HepG2 (cell line): ENCODE results near the gene AP4M1. TPM values are rescaled to one million over a fixed set of nuclear protein-coding genes. Genes with fewer than 3 reads are reported as not detected.

ENCODE experiments used
- CBFB ChIP-seq: sonication (generic); formaldehyde crosslinking; IDR thresholded peaks from 2 replicates; pipeline ENCODE4 v1.4.0; 2020; ENCODE audit warnings: missing genetic modification reagents
- ELF1 ChIP-seq: sonication (generic); formaldehyde crosslinking; IDR thresholded peaks from 2 replicates; pipeline ENCODE4 v1.4.0; 2020; ENCODE audit warnings: missing genetic modification reagents
- ERF ChIP-seq: IDR thresholded peaks from 2 replicates; pipeline ENCODE4 v1.6.1; 2018; ENCODE audit warnings: missing biosample characterization, missing genetic modification reagents
- HDAC1 ChIP-seq: sonication (generic); formaldehyde crosslinking; IDR thresholded peaks from 2 replicates; pipeline ENCODE4 v1.5.1; 2020; ENCODE audit warnings: mild to moderate bottlenecking, missing genetic modification reagents
- HNRNPUL1 ChIP-seq: fragments of 200-400 bp; formaldehyde crosslinking; IDR thresholded peaks from 2 replicates; pipeline ENCODE4 v1.6.1; 2017; ENCODE audit warnings: low read depth, mild to moderate bottlenecking, low read length, moderate library complexity
- IKZF4 ChIP-seq: sonication (generic); formaldehyde crosslinking; IDR thresholded peaks from 2 replicates; pipeline ENCODE4 v1.5.1; 2020; ENCODE audit warnings: borderline replicate concordance, mild to moderate bottlenecking, low read depth, missing genetic modification reagents; ENCODE audit errors: not compliant biosample characterization
- NRL ChIP-seq: sonication (generic); formaldehyde crosslinking; IDR thresholded peaks from 2 replicates; pipeline ENCODE4 v1.5.0; 2020; ENCODE audit warnings: missing genetic modification reagents, mild to moderate bottlenecking, moderate library complexity, borderline replicate concordance
- SRF ChIP-seq: IDR thresholded peaks from 2 replicates; pipeline ENCODE4 v1.6.1; 2011; ENCODE audit warnings: mild to moderate bottlenecking, low read depth, low read length, moderate library complexity
- TMF1 ChIP-seq: sonication (generic); formaldehyde crosslinking; IDR thresholded peaks from 2 replicates; pipeline ENCODE4 v1.8.1; 2022; ENCODE audit warnings: low read depth, missing genetic modification reagents
- ZNF296 ChIP-seq: sonication (generic); formaldehyde crosslinking; conservative IDR thresholded peaks from 2 replicates; pipeline ENCODE4 v1.5.0; 2020; ENCODE audit warnings: mild to moderate bottlenecking, missing genetic modification reagents
- ZNF569 ChIP-seq: sonication (generic); formaldehyde crosslinking; IDR thresholded peaks from 2 replicates; pipeline ENCODE4 v1.5.0; 2020; ENCODE audit warnings: mild to moderate bottlenecking, missing genetic modification reagents, moderate library complexity, borderline replicate concordance
- ZNF709 ChIP-seq: sonication (generic); formaldehyde crosslinking; IDR thresholded peaks from 2 replicates; pipeline ENCODE4 v1.5.0; 2020; ENCODE audit warnings: mild to moderate bottlenecking, missing genetic modification reagents
- ZNF777 ChIP-seq: sonication (generic); formaldehyde crosslinking; IDR thresholded peaks from 2 replicates; pipeline ENCODE4 v1.4.0; 2020; ENCODE audit warnings: missing genetic modification reagents
- ZNF790 ChIP-seq: sonication (generic); formaldehyde crosslinking; IDR thresholded peaks from 2 replicates; pipeline ENCODE4 v1.8.0; 2022; ENCODE audit warnings: missing genetic modification reagents, mild to moderate bottlenecking, borderline replicate concordance
- polyA plus RNA-seq, 8 experiments: library from polyadenylated mRNA; depleted of rRNA in 3 of 8; stranded (reverse) in 7 of 8; unstranded in 1 of 8; fragments of >200 nt; fragmentation: Illumina TruSeq in 4 of 8; extraction: Trizol in 4 of 8; gene quantifications; 2 replicates each; pipeline versions ENCODE4 v1.2.1 to v1.2.3, GENCODE V29; 2011 to 2016; ENCODE audit warnings: low read depth in 4 of 8, missing spikeins in 1 of 8, mixed read lengths in 1 of 8; ENCODE audit not compliant: insufficient read depth in 1 of 8
- total RNA-seq, 5 experiments: library from RNA; depleted of rRNA; stranded (reverse); fragments of >200 nt; fragmentation: Illumina TruSeq; extraction: Trizol; gene quantifications; 2 replicates each; pipeline ENCODE4 v1.2.3, GENCODE V29; 2016; ENCODE audit warnings: low read depth in 1 of 5
- TF ChIP-seq, protein P1 (sequence below): sonication (generic); formaldehyde crosslinking; IDR thresholded peaks from 2 replicates; pipeline ENCODE4 v1.5.1; 2020; ENCODE audit warnings: mild to moderate bottlenecking, missing genetic modification reagents, borderline replicate concordance
- TF ChIP-seq, protein P2 (sequence below): sonication (generic); formaldehyde crosslinking; IDR thresholded peaks from 2 replicates; pipeline ENCODE4 v1.5.1; 2020; ENCODE audit warnings: mild to moderate bottlenecking, missing genetic modification reagents, moderate library complexity
- TF ChIP-seq, protein P3 (sequence below): sonication (generic); formaldehyde crosslinking; IDR thresholded peaks from 2 replicates; pipeline ENCODE4 v1.5.0; 2020; ENCODE audit warnings: mild to moderate bottlenecking, missing genetic modification reagents
- TF ChIP-seq, protein P4 (sequence below): IDR thresholded peaks from 2 replicates; pipeline ENCODE4 v1.6.1; 2016; ENCODE audit warnings: missing biosample characterization, missing genetic modification reagents, low read depth

AP4M1 gene
- total and polyA plus RNA-seq, 2 of the 13 experiments (the other 11 are each of a cell fraction or from before 2014, with no cell fraction given): 6.3 to 9.7 TPM

DNA sequence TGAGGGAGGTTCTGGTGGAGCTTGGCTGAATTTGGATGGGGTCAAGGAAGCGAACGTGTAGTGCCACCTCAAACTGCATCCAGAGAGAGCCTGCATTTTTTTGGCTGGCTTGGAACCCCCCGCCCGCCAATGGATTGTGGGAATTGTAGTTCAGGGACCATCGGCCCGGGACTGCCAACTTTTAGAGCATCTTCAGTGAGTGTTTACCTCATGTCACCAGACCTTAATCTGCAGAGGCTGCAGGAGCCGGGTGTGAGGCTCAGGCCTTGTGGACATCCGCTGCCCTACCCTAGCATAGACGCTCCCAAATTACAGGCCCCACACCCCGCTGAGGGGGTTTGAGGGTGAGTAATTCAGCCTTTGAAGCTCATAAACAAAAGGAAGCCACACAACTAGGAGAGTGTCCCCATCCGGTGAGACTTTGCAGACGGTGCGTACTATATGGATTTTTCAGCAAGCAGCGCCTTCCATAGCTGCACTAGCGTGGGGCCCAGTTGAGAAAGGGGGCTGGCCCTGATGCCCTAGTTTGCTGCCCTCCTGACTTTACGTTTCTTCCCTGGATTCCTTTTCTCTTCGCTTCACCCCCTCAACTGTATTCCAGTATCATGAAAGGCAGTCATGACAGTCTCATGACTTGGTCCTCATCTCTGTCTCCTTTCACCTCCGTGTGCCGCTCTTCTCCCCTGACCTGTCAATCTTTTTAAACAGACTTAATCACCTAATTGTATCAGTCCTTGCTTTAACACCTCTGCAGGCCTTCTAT lies 18.7 kb downstream of the AP4M1 start (continued):
- TF ChIP-seq, protein P1, sequence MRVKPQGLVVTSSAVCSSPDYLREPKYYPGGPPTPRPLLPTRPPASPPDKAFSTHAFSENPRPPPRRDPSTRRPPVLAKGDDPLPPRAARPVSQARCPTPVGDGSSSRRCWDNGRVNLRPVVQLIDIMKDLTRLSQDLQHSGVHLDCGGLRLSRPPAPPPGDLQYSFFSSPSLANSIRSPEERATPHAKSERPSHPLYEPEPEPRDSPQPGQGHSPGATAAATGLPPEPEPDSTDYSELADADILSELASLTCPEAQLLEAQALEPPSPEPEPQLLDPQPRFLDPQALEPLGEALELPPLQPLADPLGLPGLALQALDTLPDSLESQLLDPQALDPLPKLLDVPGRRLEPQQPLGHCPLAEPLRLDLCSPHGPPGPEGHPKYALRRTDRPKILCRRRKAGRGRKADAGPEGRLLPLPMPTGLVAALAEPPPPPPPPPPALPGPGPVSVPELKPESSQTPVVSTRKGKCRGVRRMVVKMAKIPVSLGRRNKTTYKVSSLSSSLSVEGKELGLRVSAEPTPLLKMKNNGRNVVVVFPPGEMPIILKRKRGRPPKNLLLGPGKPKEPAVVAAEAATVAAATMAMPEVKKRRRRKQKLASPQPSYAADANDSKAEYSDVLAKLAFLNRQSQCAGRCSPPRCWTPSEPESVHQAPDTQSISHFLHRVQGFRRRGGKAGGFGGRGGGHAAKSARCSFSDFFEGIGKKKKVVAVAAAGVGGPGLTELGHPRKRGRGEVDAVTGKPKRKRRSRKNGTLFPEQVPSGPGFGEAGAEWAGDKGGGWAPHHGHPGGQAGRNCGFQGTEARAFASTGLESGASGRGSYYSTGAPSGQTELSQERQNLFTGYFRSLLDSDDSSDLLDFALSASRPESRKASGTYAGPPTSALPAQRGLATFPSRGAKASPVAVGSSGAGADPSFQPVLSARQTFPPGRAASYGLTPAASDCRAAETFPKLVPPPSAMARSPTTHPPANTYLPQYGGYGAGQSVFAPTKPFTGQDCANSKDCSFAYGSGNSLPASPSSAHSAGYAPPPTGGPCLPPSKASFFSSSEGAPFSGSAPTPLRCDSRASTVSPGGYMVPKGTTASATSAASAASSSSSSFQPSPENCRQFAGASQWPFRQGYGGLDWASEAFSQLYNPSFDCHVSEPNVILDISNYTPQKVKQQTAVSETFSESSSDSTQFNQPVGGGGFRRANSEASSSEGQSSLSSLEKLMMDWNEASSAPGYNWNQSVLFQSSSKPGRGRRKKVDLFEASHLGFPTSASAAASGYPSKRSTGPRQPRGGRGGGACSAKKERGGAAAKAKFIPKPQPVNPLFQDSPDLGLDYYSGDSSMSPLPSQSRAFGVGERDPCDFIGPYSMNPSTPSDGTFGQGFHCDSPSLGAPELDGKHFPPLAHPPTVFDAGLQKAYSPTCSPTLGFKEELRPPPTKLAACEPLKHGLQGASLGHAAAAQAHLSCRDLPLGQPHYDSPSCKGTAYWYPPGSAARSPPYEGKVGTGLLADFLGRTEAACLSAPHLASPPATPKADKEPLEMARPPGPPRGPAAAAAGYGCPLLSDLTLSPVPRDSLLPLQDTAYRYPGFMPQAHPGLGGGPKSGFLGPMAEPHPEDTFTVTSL: no peak
- TF ChIP-seq ZNF777 (CRISPR knock-in tag) (peak; percentile 75), HNRNPUL1 (no peak), ERF (CRISPR knock-in tag) (no peak), IKZF4 (CRISPR knock-in tag) (no peak), ZNF790 (no peak), TMF1 (CRISPR knock-in tag) (no peak), HDAC1 (CRISPR knock-in tag) (no peak), CBFB (CRISPR knock-in tag) (no peak), ELF1 (CRISPR knock-in tag) (no peak), NRL (CRISPR knock-in tag) (no peak), ZNF296 (CRISPR knock-in tag) (0 out of 2 replicates have a peak, but pooled peaks have one; percentile 59), ZNF569 (CRISPR knock-in tag) (no peak), ZNF709 (no peak), SRF (no peak)
- TF ChIP-seq, protein P2, sequence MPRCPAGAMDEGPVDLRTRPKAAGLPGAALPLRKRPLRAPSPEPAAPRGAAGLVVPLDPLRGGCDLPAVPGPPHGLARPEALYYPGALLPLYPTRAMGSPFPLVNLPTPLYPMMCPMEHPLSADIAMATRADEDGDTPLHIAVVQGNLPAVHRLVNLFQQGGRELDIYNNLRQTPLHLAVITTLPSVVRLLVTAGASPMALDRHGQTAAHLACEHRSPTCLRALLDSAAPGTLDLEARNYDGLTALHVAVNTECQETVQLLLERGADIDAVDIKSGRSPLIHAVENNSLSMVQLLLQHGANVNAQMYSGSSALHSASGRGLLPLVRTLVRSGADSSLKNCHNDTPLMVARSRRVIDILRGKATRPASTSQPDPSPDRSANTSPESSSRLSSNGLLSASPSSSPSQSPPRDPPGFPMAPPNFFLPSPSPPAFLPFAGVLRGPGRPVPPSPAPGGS (CRISPR knock-in tag): peak; percentile 9; the same call in 1 of the 2 replicates
- TF ChIP-seq, protein P3, sequence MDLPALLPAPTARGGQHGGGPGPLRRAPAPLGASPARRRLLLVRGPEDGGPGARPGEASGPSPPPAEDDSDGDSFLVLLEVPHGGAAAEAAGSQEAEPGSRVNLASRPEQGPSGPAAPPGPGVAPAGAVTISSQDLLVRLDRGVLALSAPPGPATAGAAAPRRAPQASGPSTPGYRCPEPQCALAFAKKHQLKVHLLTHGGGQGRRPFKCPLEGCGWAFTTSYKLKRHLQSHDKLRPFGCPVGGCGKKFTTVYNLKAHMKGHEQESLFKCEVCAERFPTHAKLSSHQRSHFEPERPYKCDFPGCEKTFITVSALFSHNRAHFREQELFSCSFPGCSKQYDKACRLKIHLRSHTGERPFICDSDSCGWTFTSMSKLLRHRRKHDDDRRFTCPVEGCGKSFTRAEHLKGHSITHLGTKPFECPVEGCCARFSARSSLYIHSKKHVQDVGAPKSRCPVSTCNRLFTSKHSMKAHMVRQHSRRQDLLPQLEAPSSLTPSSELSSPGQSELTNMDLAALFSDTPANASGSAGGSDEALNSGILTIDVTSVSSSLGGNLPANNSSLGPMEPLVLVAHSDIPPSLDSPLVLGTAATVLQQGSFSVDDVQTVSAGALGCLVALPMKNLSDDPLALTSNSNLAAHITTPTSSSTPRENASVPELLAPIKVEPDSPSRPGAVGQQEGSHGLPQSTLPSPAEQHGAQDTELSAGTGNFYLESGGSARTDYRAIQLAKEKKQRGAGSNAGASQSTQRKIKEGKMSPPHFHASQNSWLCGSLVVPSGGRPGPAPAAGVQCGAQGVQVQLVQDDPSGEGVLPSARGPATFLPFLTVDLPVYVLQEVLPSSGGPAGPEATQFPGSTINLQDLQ (CRISPR knock-in tag): no peak
- TF ChIP-seq, protein P4, sequence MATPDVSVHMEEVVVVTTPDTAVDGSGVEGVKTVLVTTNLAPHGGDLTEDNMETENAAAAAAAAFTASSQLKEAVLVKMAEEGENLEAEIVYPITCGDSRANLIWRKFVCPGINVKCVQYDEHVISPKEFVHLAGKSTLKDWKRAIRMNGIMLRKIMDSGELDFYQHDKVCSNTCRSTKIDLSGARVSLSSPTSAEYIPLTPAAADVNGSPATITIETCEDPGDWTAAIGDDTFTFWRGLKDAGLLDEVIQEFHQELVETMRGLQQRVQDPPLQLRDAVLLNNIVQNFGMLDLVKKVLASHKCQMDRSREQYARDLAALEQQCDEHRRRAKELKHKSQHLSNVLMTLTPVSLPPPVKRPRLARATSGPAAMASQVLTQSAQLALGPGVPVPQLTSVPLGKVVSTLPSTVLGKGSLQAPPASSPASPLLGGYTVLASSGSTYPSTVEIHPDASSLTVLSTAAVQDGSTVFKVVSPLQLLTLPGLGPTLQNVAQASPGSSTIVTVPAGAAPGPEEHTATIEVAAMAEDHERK: no peak
